Femur (tissue), 1 donor: ENCODE results near the gene TMEM33.

Experiments
- DNase-seq: peaks from one replicate; pipeline ENCODE4 v3.0.0-alpha.2; 2017

Gene TMEM33

DNA sequence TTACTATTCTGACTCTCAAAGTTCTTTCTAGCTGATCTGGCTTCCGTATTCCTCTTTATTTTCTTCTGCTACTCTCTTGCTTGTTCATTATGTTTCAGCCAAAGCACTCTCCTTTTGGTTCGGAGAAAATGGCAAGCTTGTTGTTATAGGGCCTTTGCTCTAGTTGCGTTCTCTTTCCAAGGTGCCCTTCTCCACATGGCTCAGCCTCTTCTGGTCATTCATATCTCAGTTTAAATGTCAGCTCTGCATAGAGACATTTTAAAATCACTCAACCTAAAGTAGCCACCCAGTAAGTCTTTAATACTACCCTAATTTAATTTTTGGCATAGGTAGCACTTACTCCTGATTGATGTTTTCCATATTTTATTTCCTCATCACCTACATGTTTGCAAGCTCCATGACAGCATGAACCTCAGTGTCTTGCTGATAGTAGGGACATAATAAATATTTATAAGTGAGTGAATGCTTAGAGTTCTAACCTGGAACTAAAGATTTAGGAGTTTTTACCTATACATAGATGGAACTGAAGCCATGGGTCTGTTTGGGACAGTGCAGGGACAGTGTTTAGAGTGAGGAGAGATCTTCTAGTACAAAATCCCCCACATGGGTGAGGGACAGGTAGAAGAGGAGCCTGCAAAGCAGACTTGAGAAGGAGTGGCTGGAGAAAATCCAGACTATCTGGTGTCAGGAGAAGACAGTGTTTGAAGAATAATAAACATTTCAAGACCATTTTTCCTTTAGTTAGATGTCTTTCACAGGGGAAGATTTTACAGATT lies 73.0 kb downstream of the TMEM33 start:
- no peak for DNase-seq
